CD4-positive, alpha-beta T cell treated with Interleukin-15 for 4 hours (primary cell): Measurements from ENCODE around the gene IL36B.

ENCODE experiments used
- DNase-seq: peaks from one replicate; pipeline ENCODE4 v3.0.0-alpha.2; 2020; ENCODE audit warnings: low spot score

The IL36B gene

GRCh38 chr2:113009622-113010021 is 43.0 kb downstream of the IL36B start:
- DNase-seq = no peak

GRCh38 chr2:113007250-113007649 is 45.4 kb downstream of the IL36B start:
- no peak for DNase-seq

- DNase-seq = no peak
These were observed 47.6 kb downstream of the IL36B start, which contains the start of gene IL36A for GRCh38 chr2:113005030-113005509. TSS of gene IL36A (plus strand) at chr2:113005459. CDS start at chr2:113005872, 413 bp downstream.

- DNase-seq = no peak
These were observed 50.0 kb downstream of the IL36B start for GRCh38 chr2:113002677-113003076.

GRCh38 chr2:113000436-113000835 is 52.2 kb downstream of the IL36B start:
- no peak for DNase-seq

GRCh38 chr2:112997151-112997550 is 55.5 kb downstream of the IL36B start:
- DNase-seq = no peak

GRCh38 chr2:112996635-112997034 is 56.0 kb downstream of the IL36B start:
- peak; percentile 80 for DNase-seq

- DNase-seq = peak; percentile 14
These were observed 57.2 kb downstream of the IL36B start for GRCh38 chr2:112995346-112995920.

GRCh38 chr2:112994648-112995047 is 58.0 kb downstream of the IL36B start:
- DNase-seq = no peak

- DNase-seq = no peak
These were observed 58.8 kb downstream of the IL36B start for GRCh38 chr2:112993831-112994230.

- no peak for DNase-seq
These were observed 63.1 kb downstream of the IL36B start for GRCh38 chr2:112989611-112990010.

- peak; percentile 19 for DNase-seq
These were observed 67.6 kb downstream of the IL36B start for GRCh38 chr2:112985090-112985489.

- DNase-seq = no peak
These were observed 72.1 kb downstream of the IL36B start for GRCh38 chr2:112980537-112980936.

GRCh38 chr2:112979731-112980130 is 72.9 kb downstream of the IL36B start:
- no peak for DNase-seq

GRCh38 chr2:112977559-112978056 is 75.1 kb downstream of the IL36B start, which contains the start of gene IL36G:
TSS of gene IL36G (plus strand) at chr2:112978006. CDS start at chr2:112978639, 633 bp downstream.
- no peak for DNase-seq
